A549 (cell line): ENCODE data around the gene RAB10.

Experiments used
- POLR2A ChIP-seq: IDR thresholded peaks from 2 replicates; pipeline ENCODE4 v1.6.1; 2012; ENCODE audit warnings: mild to moderate bottlenecking, low read length
- TF ChIP-seq, protein P1 (sequence below): fragments of >200 bp; sonication (Bioruptor Twin); formaldehyde crosslinking; IDR thresholded peaks from 3 replicates; pipeline ENCODE4 v1.5.1; 2016
- TF ChIP-seq, protein P2 (sequence below): IDR thresholded peaks from 2 replicates; pipeline ENCODE4 v1.6.1; 2012

DNA sequence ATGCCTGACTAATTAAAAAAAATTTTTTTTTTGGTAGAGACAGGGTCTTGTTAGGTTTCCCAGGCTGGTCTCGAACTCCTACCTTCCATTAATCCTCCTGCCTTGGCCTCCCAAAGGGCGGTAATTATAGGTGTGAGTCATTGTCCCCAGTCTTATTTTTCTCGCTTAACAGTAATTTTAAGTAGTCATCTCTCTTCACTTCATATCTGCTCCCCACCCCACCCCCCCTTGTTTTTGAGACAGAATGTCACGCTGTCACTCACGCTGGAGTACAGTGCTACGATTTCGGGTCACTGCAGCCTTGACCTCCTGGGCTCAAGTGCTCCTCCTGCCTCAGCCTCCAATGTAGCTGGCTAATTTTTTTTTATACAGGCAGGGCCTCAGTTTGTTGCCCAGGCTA lies 27.7 kb downstream of the RAB10 start:
- no peak for TF ChIP-seq POLR2A
- TF ChIP-seq, protein P1, sequence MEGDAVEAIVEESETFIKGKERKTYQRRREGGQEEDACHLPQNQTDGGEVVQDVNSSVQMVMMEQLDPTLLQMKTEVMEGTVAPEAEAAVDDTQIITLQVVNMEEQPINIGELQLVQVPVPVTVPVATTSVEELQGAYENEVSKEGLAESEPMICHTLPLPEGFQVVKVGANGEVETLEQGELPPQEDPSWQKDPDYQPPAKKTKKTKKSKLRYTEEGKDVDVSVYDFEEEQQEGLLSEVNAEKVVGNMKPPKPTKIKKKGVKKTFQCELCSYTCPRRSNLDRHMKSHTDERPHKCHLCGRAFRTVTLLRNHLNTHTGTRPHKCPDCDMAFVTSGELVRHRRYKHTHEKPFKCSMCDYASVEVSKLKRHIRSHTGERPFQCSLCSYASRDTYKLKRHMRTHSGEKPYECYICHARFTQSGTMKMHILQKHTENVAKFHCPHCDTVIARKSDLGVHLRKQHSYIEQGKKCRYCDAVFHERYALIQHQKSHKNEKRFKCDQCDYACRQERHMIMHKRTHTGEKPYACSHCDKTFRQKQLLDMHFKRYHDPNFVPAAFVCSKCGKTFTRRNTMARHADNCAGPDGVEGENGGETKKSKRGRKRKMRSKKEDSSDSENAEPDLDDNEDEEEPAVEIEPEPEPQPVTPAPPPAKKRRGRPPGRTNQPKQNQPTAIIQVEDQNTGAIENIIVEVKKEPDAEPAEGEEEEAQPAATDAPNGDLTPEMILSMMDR, result no peak
- TF ChIP-seq, protein P2, sequence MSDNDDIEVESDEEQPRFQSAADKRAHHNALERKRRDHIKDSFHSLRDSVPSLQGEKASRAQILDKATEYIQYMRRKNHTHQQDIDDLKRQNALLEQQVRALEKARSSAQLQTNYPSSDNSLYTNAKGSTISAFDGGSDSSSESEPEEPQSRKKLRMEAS, result no peak
